ENCODE data around the gene CLMN.

The CLMN gene

DNA sequence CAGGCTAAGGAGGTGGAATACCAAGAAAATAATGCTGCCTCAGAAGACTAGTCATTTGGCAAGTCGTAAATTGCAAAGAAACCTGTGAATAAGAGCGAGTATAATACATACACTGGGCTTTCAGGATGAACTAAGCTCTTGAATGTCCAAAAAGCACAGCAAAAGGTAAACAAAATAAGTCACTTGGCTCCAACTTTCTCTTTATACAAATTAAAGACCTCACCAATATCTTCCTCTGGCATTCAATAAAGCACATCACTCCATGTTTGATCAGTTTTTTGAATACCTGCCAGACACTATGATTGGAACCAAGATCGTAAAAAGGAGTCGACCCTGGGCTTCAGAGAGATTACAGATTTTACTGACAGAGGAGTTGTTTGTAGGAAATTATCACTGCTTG is 165.8 kb downstream of the CLMN start:
- TF ChIP-seq CTCF (IDR thresholded peaks at IDR 0.05; ENCODE audit: low read depth, low read length), result no peak
- H3K4me3 ChIP-seq (ENCODE audit: low read depth, low read length), result no peak overlapping the region
- no peak for DNase-seq (ENCODE audit: low read depth, low spot score)
- in situ Hi-C loops (cut with HindIII; ENCODE audit: low sequenced_read_pairs), result no loop called here

DNA sequence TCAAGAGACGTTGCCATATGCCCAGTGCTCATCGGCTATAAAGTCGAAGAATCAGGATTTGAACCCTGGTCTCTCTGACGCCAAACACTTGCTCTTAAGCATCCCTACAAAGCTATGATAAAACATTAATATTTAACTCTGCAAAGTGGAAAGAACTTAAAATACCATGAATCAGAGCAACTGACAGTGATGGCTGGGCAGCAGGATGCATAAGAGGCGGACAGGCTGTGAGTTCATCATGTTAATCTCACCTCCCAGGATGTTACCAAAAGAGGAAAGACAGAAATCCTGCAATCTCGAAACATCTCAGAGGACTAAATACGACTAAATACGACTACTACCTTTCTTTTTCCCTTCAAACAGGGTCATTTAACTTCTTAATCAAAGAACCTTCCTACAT is 168.1 kb downstream of the CLMN start:
- TF ChIP-seq CTCF (IDR thresholded peaks at IDR 0.05; ENCODE audit: low read depth, low read length), result no peak
- no peak for DNase-seq (ENCODE audit: low read depth, low spot score)
- in situ Hi-C loops (cut with HindIII; ENCODE audit: low sequenced_read_pairs), result no loop called here
- H3K4me3 ChIP-seq (ENCODE audit: low read depth, low read length), result no peak overlapping the region

DNA sequence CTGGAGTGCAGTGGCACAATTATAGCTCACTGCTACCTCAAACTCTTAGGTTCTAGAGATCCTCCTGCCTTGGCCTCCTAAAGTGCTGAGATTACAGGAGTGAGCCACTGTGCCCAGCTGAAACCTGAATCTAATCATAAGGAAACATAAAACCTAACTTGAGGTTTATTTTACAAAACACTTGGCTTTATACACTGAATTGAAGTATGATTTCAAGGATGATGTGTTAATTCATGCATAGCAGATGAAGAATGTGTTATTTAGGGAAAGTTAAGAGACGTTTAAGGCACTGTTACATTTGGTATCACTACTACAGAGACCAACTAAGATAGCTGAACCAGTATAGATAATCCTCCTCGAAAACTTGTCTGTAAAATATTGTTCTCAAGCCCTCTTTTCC is 168.8 kb downstream of the CLMN start:
- no peak for DNase-seq (ENCODE audit: low read depth, low spot score)
- H3K4me3 ChIP-seq (ENCODE audit: low read depth, low read length), result no peak overlapping the region
- no peak for TF ChIP-seq CTCF (IDR thresholded peaks at IDR 0.05; ENCODE audit: low read depth, low read length)
- in situ Hi-C loops (cut with HindIII; ENCODE audit: low sequenced_read_pairs), result no loop called here

GRCh38 chr14:95149441-95149840 is 170.3 kb downstream of the CLMN start:
- H3K4me3 ChIP-seq (ENCODE audit: low read depth, low read length), result no peak overlapping the region
- no peak for DNase-seq (ENCODE audit: low read depth, low spot score)
- in situ Hi-C loops (cut with HindIII; ENCODE audit: low sequenced_read_pairs), result no loop called here
- TF ChIP-seq CTCF (IDR thresholded peaks at IDR 0.05; ENCODE audit: low read depth, low read length), result no peak

DNA sequence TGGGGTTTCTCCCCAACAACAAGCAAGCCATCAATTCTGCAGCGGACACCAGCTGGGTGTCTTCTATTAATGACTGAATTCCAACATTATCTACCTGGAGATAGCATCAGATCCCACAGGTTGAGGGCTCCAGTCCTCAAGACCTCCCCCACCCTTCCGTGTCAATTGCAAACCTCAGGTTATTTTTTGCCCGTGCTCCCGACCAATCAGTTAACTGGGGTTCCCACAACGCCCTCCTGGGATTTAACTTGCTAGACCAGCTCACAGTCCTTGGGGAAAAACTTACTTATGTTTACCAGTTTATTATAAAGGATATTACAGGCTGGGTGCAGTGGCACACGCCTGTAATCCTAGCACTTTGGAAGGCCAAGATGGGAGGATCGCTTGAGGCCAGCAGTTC is 172.1 kb downstream of the CLMN start:
- H3K4me3 ChIP-seq (ENCODE audit: low read depth, low read length), result no peak overlapping the region
- DNase-seq (ENCODE audit: low read depth, low spot score), result no peak
- TF ChIP-seq CTCF (IDR thresholded peaks at IDR 0.05; ENCODE audit: low read depth, low read length), result no peak
- in situ Hi-C loops (cut with HindIII; ENCODE audit: low sequenced_read_pairs), result no loop called here

DNA sequence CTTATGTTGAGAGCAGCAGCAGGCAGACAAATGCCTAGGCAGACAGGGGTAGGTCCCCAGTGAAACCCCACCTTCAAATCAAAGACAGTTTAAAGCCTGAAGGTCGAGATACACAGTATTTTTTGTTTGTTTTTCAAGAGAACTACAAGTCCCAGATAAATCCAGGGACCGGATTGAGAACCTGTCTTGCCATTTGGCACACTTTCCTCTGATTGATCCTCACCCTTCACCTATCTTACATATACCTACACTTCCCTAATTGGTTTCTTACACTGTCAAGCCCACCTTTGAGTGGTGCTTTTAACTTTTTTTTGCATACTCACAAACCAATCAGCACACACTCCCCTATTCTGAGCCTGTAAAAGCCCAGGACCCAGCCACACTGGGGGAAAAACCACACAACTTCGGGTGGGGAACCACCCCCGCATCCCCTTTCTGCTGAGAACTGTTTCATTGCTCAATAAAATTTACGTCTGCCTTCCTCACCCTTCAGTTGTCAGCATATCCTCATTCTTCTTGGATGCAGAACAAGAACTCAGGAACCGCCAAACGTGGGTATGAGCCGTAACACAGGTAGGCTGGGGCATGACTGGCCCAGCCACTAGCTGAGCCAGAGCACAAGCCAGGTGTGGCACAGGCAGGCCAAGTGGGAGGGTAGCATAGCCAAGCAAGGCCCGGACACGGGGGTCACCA is 173.5 kb downstream of the CLMN start:
- in situ Hi-C loops (cut with HindIII; ENCODE audit: low sequenced_read_pairs), result no loop called here
- no peak for DNase-seq (ENCODE audit: low read depth, low spot score)
- H3K4me3 ChIP-seq (ENCODE audit: low read depth, low read length), result no peak overlapping the region
- TF ChIP-seq CTCF (IDR thresholded peaks at IDR 0.05; ENCODE audit: low read depth, low read length), result no peak

All from astrocyte of the spinal cord (primary cell).